NCI-H69 (cell line): ENCODE results near the gene NRG3.
"Not testable (repeated sequence)": the region's sequence is repeated elsewhere in the genome, so short reads cannot be mapped to it uniquely, and the experiment has no call there.

ENCODE experiments used
- DNase-seq: peaks from one replicate; lab custom pipeline; 2025; lab: John Stamatoyannopoulos, UW

NRG3 gene

GRCh38 chr10:82914655-82915136 lies 1039.7 kb downstream of the NRG3 start:
- DNase-seq, result no peak

- no peak for DNase-seq
Observed at GRCh38 chr10:82916941-82917340, 1041.9 kb downstream of the NRG3 start.

- no peak for DNase-seq
Observed at GRCh38 chr10:82918022-82918421, 1043.0 kb downstream of the NRG3 start.

GRCh38 chr10:82922046-82922445 lies 1047.1 kb downstream of the NRG3 start:
- no peak for DNase-seq

- no peak for DNase-seq
Observed at GRCh38 chr10:82922755-82923154, 1047.8 kb downstream of the NRG3 start.

- DNase-seq, result no peak
Observed at GRCh38 chr10:82924711-82925110, 1049.7 kb downstream of the NRG3 start.

GRCh38 chr10:82925547-82925946 lies 1050.6 kb downstream of the NRG3 start:
- no peak for DNase-seq

GRCh38 chr10:82932451-82932850 lies 1057.5 kb downstream of the NRG3 start:
- DNase-seq, result peak; percentile 14

- peak; percentile 31 for DNase-seq
Observed at GRCh38 chr10:82934429-82934828, 1059.4 kb downstream of the NRG3 start.

- no peak for DNase-seq
Observed at GRCh38 chr10:82934947-82935346, 1060.0 kb downstream of the NRG3 start.

GRCh38 chr10:82938331-82938730 lies 1063.3 kb downstream of the NRG3 start:
- DNase-seq, result peak; percentile 90

- DNase-seq, result no peak
Observed at GRCh38 chr10:82942286-82943099, 1067.5 kb downstream of the NRG3 start.

GRCh38 chr10:82943142-82943541 lies 1068.1 kb downstream of the NRG3 start:
- DNase-seq, result no peak

GRCh38 chr10:82949816-82950575 lies 1075.0 kb downstream of the NRG3 start:
- DNase-seq, result no peak

- DNase-seq, result peak; percentile 58
Observed at GRCh38 chr10:82953331-82953730, 1078.3 kb downstream of the NRG3 start.

GRCh38 chr10:82953909-82954308 lies 1078.9 kb downstream of the NRG3 start:
- peak; percentile 87 for DNase-seq

- DNase-seq, result not testable (repeated sequence)
Observed at GRCh38 chr10:82960421-82961060, 1085.5 kb downstream of the NRG3 start.

GRCh38 chr10:82961864-82962263 lies 1086.9 kb downstream of the NRG3 start:
- DNase-seq, result no peak

GRCh38 chr10:82966130-82966529 lies 1091.1 kb downstream of the NRG3 start:
- no peak for DNase-seq

GRCh38 chr10:82968533-82968932 lies 1093.5 kb downstream of the NRG3 start:
- DNase-seq, result no peak

- DNase-seq, result peak; percentile 44
Observed at GRCh38 chr10:82969405-82969804, 1094.4 kb downstream of the NRG3 start.

GRCh38 chr10:82980321-82980720 lies 1105.3 kb downstream of the NRG3 start:
- DNase-seq, result peak; percentile 29
